IPS DF 6.9 (cell line): ENCODE measurements around the gene TACC3.
A peak's percentile ranks its signal among the peaks of the same experiment; 100 is the strongest.

ENCODE experiments used
- DNase-seq: peaks from one replicate; pipeline ENCODE4 v3.0.0-alpha.2; 2013; ENCODE audit warnings: low read depth, low spot score
- H3K27ac ChIP-seq: one replicate; pipeline ENCODE4 v1.5.1; 2013; ENCODE audit warnings: low read length, control low read depth
- H3K27me3 ChIP-seq: 2 replicates; pipeline ENCODE4 v1.6.1; 2013; ENCODE audit warnings: mild to moderate bottlenecking, low read length; ENCODE audit not compliant: control insufficient read depth, insufficient read depth
- H3K36me3 ChIP-seq: 2 replicates; pipeline ENCODE4 v1.6.1; 2013; ENCODE audit warnings: low read length; ENCODE audit not compliant: control insufficient read depth, insufficient read depth
- H3K4me1 ChIP-seq: 2 replicates; pipeline ENCODE4 v1.6.1; 2013; ENCODE audit warnings: low read length; ENCODE audit not compliant: control insufficient read depth, insufficient read depth
- H3K4me3 ChIP-seq: 2 replicates; pipeline ENCODE4 v1.5.1; 2013; ENCODE audit warnings: mild to moderate bottlenecking, low read length
- H3K9me3 ChIP-seq: 2 replicates; pipeline ENCODE4 v1.6.1; 2013; ENCODE audit warnings: low read length, inconsistent platforms; ENCODE audit not compliant: control insufficient read depth, insufficient read depth
- WGBS: extraction: QIAGEN DNeasy Blood & Tissue Kit; methylation state at CpG from one replicate; pipeline ENCODE4 v1.1.7; 2013; ENCODE audit warnings: mixed read lengths, missing lambda C conversion rate; ENCODE audit not compliant: insufficient read length, insufficient coverage; 5-methylcytosine and 5-hydroxymethylcytosine counted together

The TACC3 gene

DNA sequence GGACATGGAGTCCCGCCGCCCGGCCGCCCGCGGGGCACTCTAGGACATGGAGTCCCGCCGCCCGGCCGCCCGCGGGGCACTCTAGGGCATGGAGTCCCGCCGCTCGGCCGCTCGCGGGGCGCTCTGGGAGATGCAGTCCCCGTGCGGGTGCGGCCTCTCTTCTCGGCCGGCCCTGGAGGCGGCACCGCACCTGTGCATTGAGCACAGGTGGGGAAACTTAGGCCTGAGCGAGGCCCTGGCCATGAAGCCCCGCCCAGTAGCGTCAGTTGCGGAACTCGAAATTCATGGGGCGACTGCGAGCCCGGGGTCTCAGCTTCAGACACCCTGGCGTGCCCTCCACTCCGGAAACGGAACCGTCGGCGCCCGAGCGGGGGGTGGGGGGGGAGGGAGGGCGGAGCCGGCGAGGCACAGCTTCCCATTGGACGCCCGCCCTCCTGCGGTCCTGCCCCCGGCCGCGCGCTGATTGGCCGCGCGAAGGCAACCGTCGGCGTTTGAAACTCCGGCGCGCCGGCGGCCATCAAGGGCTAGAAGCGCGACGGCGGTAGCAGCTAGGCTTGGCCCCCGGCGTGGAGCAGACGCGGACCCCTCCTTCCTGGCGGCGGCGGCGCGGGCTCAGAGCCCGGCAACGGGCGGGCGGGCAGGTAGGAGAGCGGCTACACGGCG lies at the start of gene TACC3, which contains the start of gene TMEM129:
TACC3 (plus strand) TSS at position 519 of the 663 bp plus-strand sequence. CDS start 1,901 bp downstream, outside the sequence.
TMEM129 (minus strand) TSS at position 321 of the 663 bp plus-strand sequence. CDS start 486 bp downstream, outside the sequence.
- WGBS, result no CpG with 5 or more reads among the region's 83 CpGs

DNA sequence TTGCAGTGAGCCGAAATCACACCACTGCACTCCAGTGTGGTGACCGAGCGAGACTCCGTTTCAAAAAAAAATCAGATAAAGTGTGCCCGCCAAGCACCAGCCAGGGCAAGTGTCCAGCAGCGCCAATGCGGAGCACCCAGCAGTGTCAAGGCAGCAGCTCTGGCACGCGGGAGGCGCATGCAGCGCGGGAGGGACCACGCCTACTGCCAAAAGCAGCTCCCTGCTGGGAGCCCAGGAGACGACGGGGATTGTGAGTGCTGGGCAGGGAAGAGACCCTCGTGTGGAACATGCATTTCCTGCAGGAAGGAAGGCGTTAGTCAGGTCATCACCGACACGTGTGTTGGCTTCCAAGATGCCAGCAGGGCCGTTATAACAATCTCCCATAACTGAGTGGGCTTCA lies 47.6 kb upstream of the TACC3 start:
- no peaks in the 10 kb centered on the region for H3K4me1 ChIP-seq
- no peaks in the 10 kb centered on the region for H3K9me3 ChIP-seq
- no peaks in the 10 kb centered on the region for H3K27me3 ChIP-seq
- WGBS, result no CpG with 5 or more reads among the region's 20 CpGs
- no peak overlapping the region for H3K4me3 ChIP-seq
- no peaks in the 10 kb centered on the region for H3K36me3 ChIP-seq
- DNase-seq, result no peak
- H3K27ac ChIP-seq, result no peak overlapping the region

More for the DNA sequence above, at the start of gene TACC3, which contains the start of gene TMEM129:
- Histone ChIP-seq H3K4me3 (peak within 1 kb of the TSS; percentile 95), H3K36me3 (peaks cover 33% of the 10 kb centered on the region), H3K27ac (no peak within 1 kb of the TSS), H3K4me1 (peaks cover 4% of the 10 kb centered on the region; the same call in 1 of the 2 replicates), H3K9me3 (no peaks in the 10 kb centered on the region), H3K27me3 (no peaks in the 10 kb centered on the region)
- DNase-seq, result peak; percentile 92

DNA sequence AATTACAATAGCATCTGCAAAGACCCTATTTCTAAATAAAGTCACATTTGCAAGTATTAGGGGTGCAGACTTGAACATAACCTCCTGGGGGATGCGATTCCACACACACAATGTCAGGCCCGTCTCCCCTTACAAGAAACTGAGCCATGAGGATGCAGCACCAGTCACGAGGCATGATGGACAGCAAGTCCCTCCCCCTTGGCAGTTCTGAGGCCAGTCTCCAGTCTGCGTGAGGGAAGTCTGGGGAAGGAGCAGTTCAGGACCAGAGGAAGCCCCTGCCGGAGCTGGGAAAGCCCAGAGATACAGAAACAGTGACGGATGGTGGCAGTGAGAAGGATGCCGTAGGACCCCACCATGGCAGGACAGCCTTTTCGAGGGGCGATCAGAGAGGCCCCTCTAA lies 46.6 kb upstream of the TACC3 start:
- no peak overlapping the region for H3K27ac ChIP-seq
- DNase-seq, result no peak
- no peaks in the 10 kb centered on the region for H3K4me1 ChIP-seq
- H3K9me3 ChIP-seq, result no peaks in the 10 kb centered on the region
- no peaks in the 10 kb centered on the region for H3K27me3 ChIP-seq
- WGBS, result no CpG with 5 or more reads among the region's 9 CpGs
- H3K4me3 ChIP-seq, result no peak overlapping the region
- H3K36me3 ChIP-seq, result no peaks in the 10 kb centered on the region

DNA sequence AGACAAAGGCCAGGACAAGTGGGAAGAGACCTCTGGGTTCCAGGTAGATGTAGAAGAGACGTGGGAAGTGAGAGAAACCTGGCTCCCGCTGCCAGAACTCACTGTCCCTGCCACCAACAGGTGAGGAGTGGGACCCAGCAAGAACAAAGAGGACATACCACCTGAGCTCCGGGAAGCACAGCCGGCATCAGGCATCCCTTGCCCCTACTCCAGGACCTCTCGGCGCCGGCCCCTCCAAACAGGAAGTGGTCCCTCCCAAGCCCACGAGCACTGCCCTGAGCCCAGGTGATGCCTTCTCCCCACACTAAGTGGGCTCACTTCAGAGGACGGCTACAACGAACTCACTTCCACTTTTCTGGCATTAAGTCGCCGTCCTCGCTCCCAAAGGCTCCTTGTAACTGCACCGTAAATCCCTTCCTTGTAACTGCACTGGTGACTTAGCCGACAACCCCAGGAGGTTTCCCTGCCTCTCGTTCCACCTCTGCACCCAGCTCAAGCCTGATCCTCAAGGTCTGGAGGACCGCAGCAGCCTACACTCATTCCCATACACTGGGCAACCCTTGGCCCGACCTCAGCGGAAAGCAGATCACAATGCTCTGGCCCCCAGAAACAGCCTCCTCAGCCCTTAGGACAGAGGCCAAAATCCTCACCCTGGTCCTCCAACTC lies 46.1 kb upstream of the TACC3 start:
- no peaks in the 10 kb centered on the region for H3K27me3 ChIP-seq
- H3K27ac ChIP-seq, result no peak overlapping the region
- H3K4me3 ChIP-seq, result no peak overlapping the region
- no peak for DNase-seq
- no peaks in the 10 kb centered on the region for H3K9me3 ChIP-seq
- no CpG with 5 or more reads among the region's 19 CpGs for WGBS
- H3K4me1 ChIP-seq, result no peaks in the 10 kb centered on the region
- no peaks in the 10 kb centered on the region for H3K36me3 ChIP-seq

DNA sequence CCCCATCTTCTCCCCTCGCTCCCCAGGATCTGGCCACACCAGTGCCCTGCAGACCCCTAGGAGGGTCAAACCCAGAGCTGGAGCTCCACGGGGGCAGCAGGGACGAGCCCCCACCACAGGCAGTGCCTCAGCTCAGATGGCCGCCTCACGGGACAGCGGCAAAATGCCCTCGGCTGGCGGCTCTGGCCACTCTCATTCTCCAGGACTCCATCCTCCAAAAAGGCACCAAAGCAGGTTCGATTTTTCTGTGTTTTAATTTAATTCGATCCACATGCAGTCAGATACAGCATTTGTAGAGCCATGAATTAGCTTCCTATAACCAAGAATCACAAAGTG lies 45.6 kb upstream of the TACC3 start:
- Histone ChIP-seq H3K27me3 (no peaks in the 10 kb centered on the region), H3K4me1 (no peaks in the 10 kb centered on the region), H3K4me3 (no peak overlapping the region), H3K9me3 (no peaks in the 10 kb centered on the region), H3K27ac (no peak overlapping the region), H3K36me3 (no peaks in the 10 kb centered on the region)
- no CpG with 5 or more reads among the region's 10 CpGs for WGBS
- no peak for DNase-seq

DNA sequence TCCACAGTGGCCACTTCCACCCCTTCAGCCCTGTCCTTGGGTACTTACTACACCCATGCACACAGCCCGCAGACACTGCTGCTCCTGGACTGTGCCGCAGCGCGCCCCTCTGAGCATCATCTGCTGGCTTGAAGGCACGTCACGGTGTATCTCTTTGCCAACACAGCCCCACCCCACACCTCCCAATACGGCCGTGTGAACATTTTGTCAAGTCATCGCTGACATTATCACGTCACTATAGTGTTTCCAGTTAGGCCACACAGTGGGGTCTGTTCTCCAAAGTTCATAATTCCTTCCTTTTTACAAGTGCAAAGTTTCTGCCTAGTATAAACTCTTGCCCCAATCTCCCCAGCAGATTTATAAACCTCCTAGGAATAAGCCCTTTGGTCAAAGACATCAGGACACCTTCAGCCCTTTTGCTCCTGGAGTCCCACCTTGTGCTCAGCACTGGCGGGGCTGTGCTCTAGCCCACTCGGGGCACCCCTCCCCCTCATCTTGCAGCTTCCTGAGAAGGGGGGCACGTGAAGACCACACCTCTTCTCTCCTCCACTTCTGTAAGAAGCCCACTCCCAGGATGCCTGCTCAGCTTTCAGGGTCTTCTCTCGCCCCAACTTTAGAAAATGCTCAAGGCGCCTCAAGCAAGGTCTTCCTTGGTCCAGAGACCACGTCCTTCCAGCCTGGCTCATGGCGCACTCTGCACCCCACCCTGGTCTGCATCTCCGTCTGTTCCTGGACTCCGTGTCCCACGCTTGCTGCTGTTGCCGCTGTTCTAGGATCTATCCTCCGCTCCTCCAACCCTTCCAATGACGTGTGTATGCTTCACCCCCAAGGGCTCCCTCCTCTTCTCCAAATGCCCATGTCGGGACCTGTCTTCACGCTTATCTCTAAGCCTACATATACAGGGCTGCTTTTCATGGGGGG lies 44.5 kb upstream of the TACC3 start:
- no peak for DNase-seq
- no CpG with 5 or more reads among the region's 25 CpGs for WGBS
- Histone ChIP-seq H3K4me1 (no peaks in the 10 kb centered on the region), H3K27ac (no peak overlapping the region), H3K27me3 (no peaks in the 10 kb centered on the region), H3K4me3 (no peak overlapping the region), H3K9me3 (no peaks in the 10 kb centered on the region), H3K36me3 (no peaks in the 10 kb centered on the region)

DNA sequence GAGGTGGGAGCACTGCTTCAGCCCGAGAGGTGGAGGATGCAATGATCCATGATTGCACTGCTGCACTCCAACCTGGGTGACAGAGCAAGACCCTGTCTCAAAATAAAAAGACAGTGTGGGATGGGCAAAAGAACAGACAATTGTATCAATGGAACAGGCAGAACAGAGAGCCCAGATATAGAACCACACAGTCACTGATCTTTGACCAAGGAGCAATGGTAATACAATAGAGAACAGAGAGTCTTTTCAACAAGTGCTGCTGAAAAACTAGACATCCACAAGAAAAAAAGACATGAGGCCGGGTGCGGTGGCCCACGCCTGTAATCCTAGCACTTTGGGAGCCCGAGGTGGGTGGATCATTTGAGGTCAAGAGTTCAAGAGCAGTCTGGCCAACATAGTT lies 43.1 kb upstream of the TACC3 start:
- DNase-seq, result no peak
- Histone ChIP-seq H3K36me3 (no peaks in the 10 kb centered on the region), H3K27ac (no peak overlapping the region), H3K4me1 (no peaks in the 10 kb centered on the region), H3K27me3 (peaks cover 5% of the 10 kb centered on the region; the same call in 1 of the 2 replicates), H3K4me3 (no peak overlapping the region), H3K9me3 (no peaks in the 10 kb centered on the region)
- WGBS, result no CpG with 5 or more reads among the region's 5 CpGs

DNA sequence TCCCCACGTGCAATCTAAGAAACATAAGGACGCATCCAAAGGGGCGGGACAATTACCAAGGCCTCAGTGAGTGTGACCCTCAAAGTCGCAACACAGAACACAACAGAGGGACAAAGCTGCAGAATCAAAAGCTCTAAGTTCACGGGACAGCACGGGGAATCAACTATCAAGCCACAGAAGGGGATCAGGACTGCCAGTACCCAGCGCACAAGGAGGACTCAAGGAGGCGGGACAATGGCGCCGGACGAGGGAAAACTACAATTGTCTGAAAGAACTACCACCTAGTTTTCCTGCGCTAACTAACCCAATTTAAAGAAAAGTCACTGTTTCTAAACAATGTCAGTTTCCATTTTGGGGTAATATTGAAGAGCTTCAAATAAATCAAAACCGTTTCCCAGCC lies 38.5 kb upstream of the TACC3 start:
- peaks cover 7% of the 10 kb centered on the region for H3K4me1 ChIP-seq
- H3K36me3 ChIP-seq, result no peaks in the 10 kb centered on the region
- no peak for DNase-seq
- H3K27me3 ChIP-seq, result peaks cover 8% of the 10 kb centered on the region; the same call in 1 of the 2 replicates
- H3K9me3 ChIP-seq, result no peaks in the 10 kb centered on the region
- H3K27ac ChIP-seq, result no peak overlapping the region
- WGBS, result no CpG with 5 or more reads among the region's 13 CpGs
- H3K4me3 ChIP-seq, result no peak overlapping the region

DNA sequence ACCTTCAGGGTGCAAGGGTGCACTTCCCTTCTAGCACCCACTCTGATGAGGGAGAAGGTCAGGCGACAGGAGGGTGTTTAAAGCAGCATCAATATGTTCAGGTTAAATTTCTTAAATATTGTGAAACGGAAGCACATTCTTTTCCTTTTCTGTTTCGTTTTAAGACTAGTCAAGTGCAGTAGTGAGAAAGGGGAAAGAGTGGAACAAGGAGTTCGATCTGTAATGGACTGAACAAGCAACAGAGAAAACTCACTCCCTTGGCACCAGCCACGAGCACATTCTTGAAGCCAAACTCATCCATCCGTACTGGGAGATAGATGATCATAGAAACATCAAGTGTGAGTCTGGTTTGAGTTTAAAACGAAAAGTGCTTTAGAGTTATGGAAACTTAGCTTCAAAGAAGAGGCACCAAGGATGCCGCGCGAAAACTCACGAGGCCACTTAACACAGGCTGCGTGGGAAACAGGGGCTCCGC lies 38.0 kb upstream of the TACC3 start:
- H3K4me3 ChIP-seq, result peak overlapping the region; percentile 58; the same call in 1 of the 2 replicates

More for the DNA sequence above, 38.0 kb upstream of the TACC3 start:
- no peak for DNase-seq
- no CpG with 5 or more reads among the region's 13 CpGs for WGBS
- Histone ChIP-seq H3K4me1 (peaks cover 7% of the 10 kb centered on the region), H3K9me3 (no peaks in the 10 kb centered on the region), H3K27ac (no peak overlapping the region), H3K27me3 (peaks cover 8% of the 10 kb centered on the region; the same call in 1 of the 2 replicates), H3K36me3 (no peaks in the 10 kb centered on the region)
